ENCODE measurements around the gene BBS7. TPM values are rescaled to one million over a fixed set of nuclear protein-coding genes. Genes with fewer than 3 reads are reported as not detected.

Gene BBS7
- total and polyA plus RNA-seq, 2 of the 13 experiments (the other 11 are each of a cell fraction or from before 2014, with no cell fraction given), result 9.0 to 15.7 TPM

DNA sequence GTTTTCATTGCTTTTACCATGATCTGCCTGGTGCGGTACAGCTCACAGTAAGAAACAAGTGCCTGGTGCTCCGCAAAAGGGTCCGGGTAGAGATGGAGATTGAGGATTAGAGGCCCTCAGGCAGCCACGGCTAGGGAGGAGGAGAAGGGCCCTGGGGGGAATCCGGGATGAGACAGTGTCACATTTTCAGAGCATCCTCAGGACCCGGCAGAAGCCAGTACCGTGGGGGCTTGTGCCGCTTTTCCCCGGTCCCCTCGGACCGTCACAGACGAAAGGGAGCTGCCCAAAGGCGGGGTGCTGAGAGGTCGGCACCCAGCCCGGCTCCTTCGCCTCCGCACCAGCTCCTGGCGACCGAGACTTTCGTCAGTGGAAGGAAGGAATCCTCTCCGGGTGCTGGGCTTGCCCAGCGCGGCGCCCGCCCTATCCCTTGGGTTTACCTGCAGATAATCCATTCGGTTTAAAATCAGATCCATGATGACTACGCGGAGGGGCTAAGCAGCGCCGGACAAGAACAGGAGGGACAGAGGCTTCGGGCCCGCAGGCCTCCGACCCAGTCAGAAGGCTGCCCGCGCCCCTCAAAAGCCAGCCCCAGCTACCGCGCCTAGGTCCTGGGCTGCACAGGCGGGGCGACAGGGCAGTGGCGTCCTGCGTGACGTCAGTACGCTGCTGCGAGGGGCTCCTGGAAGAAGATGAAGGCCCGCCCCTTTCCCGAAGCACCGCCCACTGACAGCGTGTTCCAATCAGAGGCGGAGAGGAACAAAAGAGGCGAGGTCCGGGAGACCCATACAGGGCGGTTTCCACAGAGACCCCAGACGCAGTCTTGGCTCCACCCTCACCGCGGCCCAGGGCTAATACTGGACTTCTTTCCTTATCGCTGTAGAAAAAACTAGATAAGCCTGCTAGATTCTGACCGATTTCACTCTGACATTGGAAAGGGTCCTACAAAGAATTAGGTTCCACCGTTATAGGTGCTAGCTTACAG is at the start of gene BBS7 (continued):
- TF ChIP-seq ZNF556 (CRISPR knock-in tag; IDR thresholded peaks at IDR 0.05; ENCODE audit: borderline replicate concordance) (peak; percentile 46; the same call in 1 of the 2 replicates), POLR2A (IDR thresholded peaks at IDR 0.05; ENCODE audit: insufficient read depth in 1 of 2, low read depth in 2 of 2, low read length in 2 of 2) (peak; percentile 64 to 96), ZNF790 (CRISPR knock-in tag; IDR thresholded peaks at IDR 0.05; ENCODE audit: borderline replicate concordance) (peak; percentile 48; the same call in 1 of the 2 replicates), RBFOX2 (IDR thresholded peaks at IDR 0.05; ENCODE audit: low read depth, low read length) (peak; percentile 78), SMAD1 (CRISPR knock-in tag; IDR thresholded peaks at IDR 0.05; ENCODE audit: borderline replicate concordance, low read depth) (no peak), MIER2 (CRISPR knock-in tag; IDR thresholded peaks at IDR 0.05) (no peak), SIX4 (CRISPR knock-in tag; IDR thresholded peaks at IDR 0.05) (peak; percentile 37; the same call in 1 of the 2 replicates), PHF21A (CRISPR knock-in tag; IDR thresholded peaks at IDR 0.05) (peak; percentile 50; the same call in 1 of the 2 replicates), ZNF317 (CRISPR knock-in tag; IDR thresholded peaks at IDR 0.05) (0 out of 2 replicates have a peak, but pooled peaks have one; percentile 22), ZFP41 (CRISPR knock-in tag; IDR thresholded peaks at IDR 0.05; ENCODE audit: borderline replicate concordance) (no peak), YY1 (IDR thresholded peaks at IDR 0.05; ENCODE audit: insufficient read depth, insufficient replicate concordance, low read depth, low read length) (peak; percentile 57), ZNF652 (CRISPR knock-in tag; IDR thresholded peaks at IDR 0.05; ENCODE audit: borderline replicate concordance, low read depth) (no peak), SAP130 (CRISPR knock-in tag; IDR thresholded peaks at IDR 0.05; ENCODE audit: low read depth) (peak; percentile 77), RFX1 (IDR thresholded peaks at IDR 0.05) (peak; percentile 32; the same call in 1 of the 2 replicates), NR2C2 (CRISPR knock-in tag; IDR thresholded peaks at IDR 0.05; ENCODE audit: borderline replicate concordance) (peak; percentile 44; the same call in 1 of the 2 replicates), MTA1 (CRISPR knock-in tag; IDR thresholded peaks at IDR 0.05; ENCODE audit: borderline replicate concordance) (0 out of 2 replicates have a peak, but pooled peaks have one; percentile 27), ATF1 (CRISPR knock-in tag; IDR thresholded peaks at IDR 0.05) (peak; percentile 88), ZNF274 (CRISPR knock-in tag; IDR thresholded peaks at IDR 0.05) (peak; percentile 58; the same call in 1 of the 2 replicates), GATA4 (IDR thresholded peaks at IDR 0.05; ENCODE audit: borderline replicate concordance, low read depth) (peak; percentile 58; the same call in 1 of the 2 replicates), KLF6 (CRISPR knock-in tag; IDR thresholded peaks at IDR 0.05) (0 out of 2 replicates have a peak, but pooled peaks have one; percentile 47), ZFY (CRISPR knock-in tag; IDR thresholded peaks at IDR 0.05) (peak; percentile 86), ZNF550 (CRISPR knock-in tag; IDR thresholded peaks at IDR 0.05; ENCODE audit: borderline replicate concordance) (0 out of 2 replicates have a peak, but pooled peaks have one; percentile 48), ZNF253 (CRISPR knock-in tag; IDR thresholded peaks at IDR 0.05; ENCODE audit: borderline replicate concordance) (no peak), NFKB2 (CRISPR knock-in tag; IDR thresholded peaks at IDR 0.05; ENCODE audit: borderline replicate concordance) (peak; percentile 59; the same call in 1 of the 2 replicates), ZSCAN9 (CRISPR knock-in tag; IDR thresholded peaks at IDR 0.05; ENCODE audit: borderline replicate concordance) (no peak), RCOR2 (CRISPR knock-in tag; IDR thresholded peaks at IDR 0.05) (no peak), RFX5 (IDR thresholded peaks at IDR 0.05; ENCODE audit: low read depth, low read length) (peak; percentile 61), SRF (IDR thresholded peaks at IDR 0.05; ENCODE audit: low read depth, low read length) (0 out of 2 replicates have a peak, but pooled peaks have one; percentile 32)
- TF ChIP-seq, protein P1, sequence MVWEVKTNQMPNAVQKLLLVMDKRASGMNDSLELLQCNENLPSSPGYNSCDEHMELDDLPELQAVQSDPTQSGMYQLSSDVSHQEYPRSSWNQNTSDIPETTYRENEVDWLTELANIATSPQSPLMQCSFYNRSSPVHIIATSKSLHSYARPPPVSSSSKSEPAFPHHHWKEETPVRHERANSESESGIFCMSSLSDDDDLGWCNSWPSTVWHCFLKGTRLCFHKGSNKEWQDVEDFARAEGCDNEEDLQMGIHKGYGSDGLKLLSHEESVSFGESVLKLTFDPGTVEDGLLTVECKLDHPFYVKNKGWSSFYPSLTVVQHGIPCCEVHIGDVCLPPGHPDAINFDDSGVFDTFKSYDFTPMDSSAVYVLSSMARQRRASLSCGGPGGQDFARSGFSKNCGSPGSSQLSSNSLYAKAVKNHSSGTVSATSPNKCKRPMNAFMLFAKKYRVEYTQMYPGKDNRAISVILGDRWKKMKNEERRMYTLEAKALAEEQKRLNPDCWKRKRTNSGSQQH (CRISPR knock-in tag; IDR thresholded peaks at IDR 0.05; ENCODE audit: low read depth), result no peak
- TF ChIP-seq, protein P2, sequence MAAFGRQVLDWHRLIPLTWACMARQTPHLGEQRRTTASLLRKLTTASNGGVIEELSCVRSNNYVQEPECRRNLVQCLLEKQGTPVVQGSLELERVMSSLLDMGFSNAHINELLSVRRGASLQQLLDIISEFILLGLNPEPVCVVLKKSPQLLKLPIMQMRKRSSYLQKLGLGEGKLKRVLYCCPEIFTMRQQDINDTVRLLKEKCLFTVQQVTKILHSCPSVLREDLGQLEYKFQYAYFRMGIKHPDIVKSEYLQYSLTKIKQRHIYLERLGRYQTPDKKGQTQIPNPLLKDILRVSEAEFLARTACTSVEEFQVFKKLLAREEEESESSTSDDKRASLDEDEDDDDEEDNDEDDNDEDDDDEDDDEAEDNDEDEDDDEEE (CRISPR knock-in tag; IDR thresholded peaks at IDR 0.05), result peak; percentile 83

Measured in HepG2 (cell line).